GM21723 (cell line): ENCODE data around the gene TRIM36.

Experiments
- ATAC-seq: cut with Tn5 transposase; IDR thresholded peaks from one replicate; pipeline ENCODE4 v1.9.1; 2021; ENCODE audit warnings: mild to moderate bottlenecking, moderate library complexity; ENCODE audit not compliant: unreplicated experiment

The TRIM36 gene

DNA sequence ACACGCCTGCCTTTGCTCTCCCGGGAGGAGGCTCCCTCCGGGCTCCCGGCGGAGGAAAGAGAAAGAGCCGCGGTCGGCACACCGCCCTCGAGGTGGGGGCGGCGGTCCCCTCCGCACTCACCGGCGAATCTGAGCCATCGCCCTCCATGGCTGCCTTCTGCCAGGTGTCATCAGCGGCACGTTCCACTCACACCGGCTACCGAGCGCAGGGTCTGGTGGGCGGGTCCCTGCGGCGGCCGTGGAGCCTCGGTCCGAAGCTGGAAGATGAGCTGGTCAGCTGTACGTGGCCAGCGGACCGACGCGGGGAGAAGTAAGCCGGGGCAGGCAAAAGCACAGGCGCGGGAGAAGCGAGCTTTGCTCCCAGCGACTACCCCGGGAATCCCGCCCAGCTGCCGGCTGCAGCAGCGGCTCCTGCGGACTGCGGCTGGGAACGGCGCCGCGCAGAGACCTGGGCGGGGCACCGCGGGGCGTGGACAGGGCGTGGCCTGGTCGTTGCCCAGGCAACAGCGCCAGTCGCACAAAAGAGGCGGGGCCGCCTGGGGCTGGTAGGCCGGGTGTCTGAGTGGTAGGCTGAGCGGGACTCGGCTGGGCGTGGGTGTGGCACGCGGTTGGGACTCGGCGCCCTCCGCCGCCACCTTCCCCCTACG, at the start of gene TRIM36:
TSS of gene TRIM36 (minus strand) at position 422 of the 647 bp plus-strand sequence. CDS start at position 148, 274 bp downstream.
- peak; percentile 99 for ATAC-seq

DNA sequence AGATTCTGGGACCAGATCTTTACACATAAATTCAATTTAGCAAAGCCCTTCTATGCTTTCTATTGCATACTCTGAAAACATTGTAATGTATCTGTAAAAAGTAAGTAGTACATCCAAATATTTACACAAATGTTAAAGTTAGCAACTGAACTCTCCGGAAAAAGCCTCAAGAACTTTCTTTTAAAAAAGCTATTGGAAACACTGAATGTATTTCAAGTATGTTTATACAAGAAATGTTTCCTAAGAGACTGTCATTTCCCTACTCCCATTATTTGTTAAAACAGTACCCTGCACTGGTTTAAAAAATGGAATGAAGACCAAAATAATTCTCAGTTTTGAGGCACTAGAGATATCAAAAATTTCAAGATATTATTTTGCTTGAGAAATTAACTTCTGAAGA, 44.8 kb upstream of the TRIM36 start:
- no peak for ATAC-seq

DNA sequence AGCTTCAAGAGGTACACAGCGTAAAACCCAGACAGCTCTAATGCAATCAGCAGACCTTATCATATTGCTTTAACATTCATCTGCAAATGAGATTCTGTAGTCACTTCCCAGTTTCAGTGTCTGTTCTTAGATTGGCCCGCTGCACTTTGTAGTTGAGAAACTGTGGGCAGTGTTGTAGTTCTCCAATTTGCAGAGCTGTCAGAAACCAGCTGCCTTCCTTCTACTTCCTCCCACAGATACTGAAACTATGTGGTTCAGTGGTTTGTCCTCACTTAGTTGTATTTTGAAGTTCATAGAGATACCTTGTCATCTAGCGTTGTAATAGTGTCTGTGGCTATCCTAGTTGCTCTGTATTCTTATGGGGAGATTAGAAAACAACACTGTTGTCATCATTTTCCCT, 39.6 kb upstream of the TRIM36 start:
- ATAC-seq, result peak; percentile 100

DNA sequence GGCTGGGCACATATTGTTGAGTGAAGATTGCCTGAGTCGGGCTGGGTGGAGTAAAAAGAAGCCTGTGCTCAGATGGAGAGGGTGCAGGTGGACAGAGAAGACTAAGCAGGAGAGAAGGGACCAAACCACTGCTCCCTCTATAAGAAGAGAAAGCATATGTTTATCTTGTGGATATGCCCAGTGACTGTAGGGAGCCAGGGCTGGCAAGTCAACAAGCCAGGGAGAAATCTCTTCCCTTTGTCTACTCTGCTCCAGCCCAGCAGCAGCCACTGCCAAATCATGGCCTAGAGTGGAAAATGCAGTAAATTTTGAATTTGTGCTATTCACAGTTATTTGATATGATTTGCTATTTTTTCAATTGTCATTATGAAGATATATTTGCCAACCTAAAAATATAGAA, 33.2 kb upstream of the TRIM36 start:
- ATAC-seq, result no peak

GRCh38 chr5:115196161-115196560, 26.5 kb upstream of the TRIM36 start:
- ATAC-seq, result no peak

- no peak for ATAC-seq
Measured at GRCh38 chr5:115194676-115195075, 25.0 kb upstream of the TRIM36 start.

GRCh38 chr5:115193295-115193694, 23.6 kb upstream of the TRIM36 start:
- ATAC-seq, result no peak

DNA sequence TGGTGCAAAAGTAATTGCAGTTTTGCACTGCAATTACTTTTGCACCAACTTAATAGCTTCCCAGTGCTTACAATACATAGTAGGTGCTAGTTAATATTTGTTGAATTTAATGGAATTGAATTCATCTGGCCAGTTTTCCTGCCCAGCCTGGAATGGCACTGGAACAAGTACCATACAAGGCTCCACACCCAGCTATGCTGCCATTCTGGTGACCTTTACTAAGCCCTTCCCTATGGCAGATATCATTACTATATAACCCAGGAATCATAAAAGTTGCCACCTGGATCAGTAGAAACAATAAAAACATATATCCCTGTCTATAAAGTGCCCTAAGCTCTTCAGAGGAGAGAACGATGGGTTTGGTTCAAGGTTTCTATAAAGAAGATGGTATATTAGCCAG, 22.4 kb upstream of the TRIM36 start:
- ATAC-seq, result no peak

GRCh38 chr5:115191474-115192031, 21.8 kb upstream of the TRIM36 start:
- ATAC-seq, result no peak

GRCh38 chr5:115190388-115190787, 20.7 kb upstream of the TRIM36 start:
- no peak for ATAC-seq

DNA sequence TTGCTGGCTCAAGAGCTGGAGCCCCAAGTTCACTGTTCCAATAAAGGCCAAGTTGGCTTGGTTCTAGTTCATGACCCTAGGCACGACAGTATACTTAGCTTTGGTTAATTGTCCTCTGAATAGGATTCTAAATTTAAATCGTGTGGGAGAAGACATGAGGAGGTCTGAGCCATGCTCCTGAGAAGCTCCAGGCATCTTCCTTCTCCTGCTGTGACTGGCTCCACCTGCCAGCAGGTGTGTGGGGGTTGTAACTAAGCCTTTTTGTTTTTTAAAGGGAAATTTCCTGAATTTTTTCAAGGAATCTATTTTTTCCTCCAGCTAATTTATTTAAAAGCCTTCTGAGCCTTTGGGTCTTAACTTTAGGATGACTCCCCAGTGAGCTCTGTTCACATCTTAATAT, 20.2 kb upstream of the TRIM36 start:
- no peak for ATAC-seq

DNA sequence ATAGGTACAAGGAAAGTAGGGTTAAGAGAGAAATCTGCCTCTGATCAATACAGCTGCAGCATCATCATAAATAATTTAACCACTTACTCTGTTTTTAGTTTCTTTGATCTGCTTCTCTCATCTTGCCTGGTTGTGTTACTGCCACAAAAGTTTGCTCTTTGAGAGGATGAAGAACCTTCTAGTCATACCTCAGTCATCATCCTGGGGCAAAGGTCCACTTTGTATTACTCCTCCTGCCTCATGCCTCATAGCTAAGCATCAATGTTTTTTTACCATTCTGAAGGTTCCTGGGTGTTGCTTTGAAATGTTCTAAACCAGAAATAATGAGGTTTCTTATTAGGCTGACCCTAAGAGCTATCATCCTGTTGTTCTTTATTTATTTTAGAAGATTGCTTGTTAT, 17.1 kb upstream of the TRIM36 start:
- ATAC-seq, result no peak

GRCh38 chr5:115184770-115185169, 15.1 kb upstream of the TRIM36 start:
- no peak for ATAC-seq

DNA sequence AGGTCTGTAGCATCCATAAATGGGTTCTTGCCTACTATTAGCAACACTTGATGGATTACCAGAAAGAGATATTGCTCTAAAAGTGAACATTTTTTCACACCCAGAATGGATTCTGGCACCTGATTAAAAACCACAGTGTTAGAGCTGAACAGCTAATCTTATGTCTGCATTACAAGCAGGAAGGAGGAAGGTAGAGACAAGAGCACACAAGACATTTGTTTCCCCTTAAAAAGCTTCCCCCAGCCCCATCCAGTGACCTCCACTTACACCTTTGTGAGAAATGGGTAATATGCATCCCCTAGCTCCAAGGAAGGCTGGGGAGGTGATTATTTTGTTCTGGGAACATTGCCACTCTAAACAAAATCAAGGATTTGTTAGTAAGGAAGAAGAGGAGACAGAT, 12.0 kb upstream of the TRIM36 start:
- no peak for ATAC-seq

- ATAC-seq, result peak; percentile 79
Measured at GRCh38 chr5:115180165-115180709, 10.5 kb upstream of the TRIM36 start.

- peak; percentile 48 for ATAC-seq
Measured at GRCh38 chr5:115179394-115180164, 9.9 kb upstream of the TRIM36 start.

DNA sequence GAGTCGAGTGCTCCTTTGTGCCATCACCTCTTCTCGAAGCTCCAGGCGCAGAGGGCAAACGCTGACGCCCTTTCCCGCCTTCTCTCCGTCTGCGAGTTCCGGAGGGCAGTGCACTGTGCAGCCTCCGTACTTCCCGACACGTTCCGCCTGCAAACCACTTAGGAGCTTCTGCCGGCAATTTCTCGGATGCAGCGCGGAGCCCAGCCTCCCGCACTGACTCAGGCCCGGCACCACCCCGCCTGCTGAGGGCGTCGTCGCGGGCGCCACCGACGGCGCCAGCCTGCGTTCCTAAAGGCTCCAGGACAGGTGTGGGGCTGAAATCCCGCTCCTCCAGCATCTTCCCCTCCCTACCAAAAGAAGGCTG, 9.3 kb upstream of the TRIM36 start:
- ATAC-seq, result no peak

- ATAC-seq, result no peak
Measured at GRCh38 chr5:115170929-115171510, 1.3 kb upstream of the TRIM36 start.

DNA sequence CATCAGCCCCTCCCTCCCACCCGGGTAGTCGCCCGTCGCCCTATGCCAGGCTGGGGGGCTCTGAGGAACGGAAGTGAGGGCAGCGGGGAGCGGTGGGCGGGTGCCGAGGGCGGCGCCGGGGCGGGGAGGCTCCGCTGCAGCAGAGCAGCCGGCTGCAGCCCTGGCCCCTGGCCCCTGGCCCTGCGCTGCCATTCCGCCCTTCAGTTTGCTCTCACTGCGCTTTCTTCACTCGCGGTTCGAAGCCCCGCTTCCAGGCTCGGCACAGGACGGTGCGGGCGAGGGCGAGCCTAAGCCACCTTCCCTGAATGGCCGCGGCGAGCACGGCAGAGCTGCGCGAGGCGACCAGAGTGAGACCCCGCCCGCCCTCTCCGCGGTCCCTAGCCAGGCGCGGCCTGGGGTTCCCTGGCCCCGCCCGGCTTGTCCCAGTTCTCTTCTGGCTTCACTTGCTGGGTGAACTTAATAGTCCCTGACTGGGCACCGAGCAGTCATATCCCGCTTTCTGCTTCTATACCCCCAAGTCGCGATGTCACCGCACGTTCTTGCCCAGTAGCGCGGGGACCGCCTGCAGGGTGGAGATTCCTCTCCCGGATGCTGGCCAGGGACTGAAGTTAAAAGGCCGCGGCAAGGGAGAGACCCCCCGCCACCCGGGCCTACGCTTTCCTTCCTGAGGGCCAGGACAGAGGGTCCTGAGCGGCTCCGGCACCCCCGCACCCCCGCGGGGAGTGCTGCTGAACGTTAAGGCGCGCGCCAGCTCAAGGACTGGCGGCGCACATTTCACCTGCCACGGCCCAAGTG, 623 bp upstream of the TRIM36 start:
- ATAC-seq, result peak; percentile 62

GRCh38 chr5:115168829-115169486, 750 bp downstream of the TRIM36 start:
- ATAC-seq, result peak; percentile 9
